DOHH2 (cell line): ENCODE measurements around the gene TRIM66.

Experiments used
- EZH2phosphoT487 ChIP-seq: fragments of 200-600 bp; sonication (generic); IDR thresholded peaks from 2 replicates; pipeline ENCODE4 v1.6.1; 2017; ENCODE audit warnings: borderline replicate concordance, mild to moderate bottlenecking, antibody characterized with exemption, low read length, moderate library complexity, mixed read lengths
- TF ChIP-seq, protein P1 (sequence below): fragments of 200-600 bp; sonication (generic); IDR thresholded peaks from one replicate; pipeline ENCODE4 v1.5.1; 2014; ENCODE audit warnings: antibody characterized with exemption, mild to moderate bottlenecking, low read depth, low read length; ENCODE audit not compliant: poor library complexity, severe bottlenecking

DNA sequence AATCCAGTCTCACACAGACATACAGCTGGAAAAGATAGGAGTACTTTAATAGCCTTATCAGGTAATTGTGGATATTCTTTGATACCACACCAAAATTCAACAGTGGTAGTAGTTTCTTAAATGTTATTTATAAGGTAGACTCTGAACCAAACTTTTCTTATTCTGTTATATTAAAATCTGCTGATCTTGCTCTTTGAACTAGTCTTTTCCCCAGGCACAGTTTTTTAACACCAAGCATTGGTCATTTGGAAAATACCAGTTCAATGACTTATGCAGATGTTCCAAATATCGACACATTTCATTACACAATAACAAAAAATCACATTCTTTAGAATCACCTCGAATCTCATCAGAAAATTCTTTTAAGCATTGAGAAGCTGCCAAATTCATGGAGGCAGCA, 7.6 kb downstream of the TRIM66 start:
- TF ChIP-seq, protein P1, sequence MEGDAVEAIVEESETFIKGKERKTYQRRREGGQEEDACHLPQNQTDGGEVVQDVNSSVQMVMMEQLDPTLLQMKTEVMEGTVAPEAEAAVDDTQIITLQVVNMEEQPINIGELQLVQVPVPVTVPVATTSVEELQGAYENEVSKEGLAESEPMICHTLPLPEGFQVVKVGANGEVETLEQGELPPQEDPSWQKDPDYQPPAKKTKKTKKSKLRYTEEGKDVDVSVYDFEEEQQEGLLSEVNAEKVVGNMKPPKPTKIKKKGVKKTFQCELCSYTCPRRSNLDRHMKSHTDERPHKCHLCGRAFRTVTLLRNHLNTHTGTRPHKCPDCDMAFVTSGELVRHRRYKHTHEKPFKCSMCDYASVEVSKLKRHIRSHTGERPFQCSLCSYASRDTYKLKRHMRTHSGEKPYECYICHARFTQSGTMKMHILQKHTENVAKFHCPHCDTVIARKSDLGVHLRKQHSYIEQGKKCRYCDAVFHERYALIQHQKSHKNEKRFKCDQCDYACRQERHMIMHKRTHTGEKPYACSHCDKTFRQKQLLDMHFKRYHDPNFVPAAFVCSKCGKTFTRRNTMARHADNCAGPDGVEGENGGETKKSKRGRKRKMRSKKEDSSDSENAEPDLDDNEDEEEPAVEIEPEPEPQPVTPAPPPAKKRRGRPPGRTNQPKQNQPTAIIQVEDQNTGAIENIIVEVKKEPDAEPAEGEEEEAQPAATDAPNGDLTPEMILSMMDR = no peak
- no peak for TF ChIP-seq EZH2phosphoT487
